GM20000 (cell line): ENCODE data around the gene DNAL1.

Experiments used
- DNase-seq: peaks from one replicate; pipeline ENCODE4 v3.0.0; 2012; ENCODE audit warnings: low spot score
- TF ChIP-seq, protein P1 (sequence below): IDR thresholded peaks from 2 replicates; pipeline ENCODE4 v1.5.1; 2012; ENCODE audit warnings: mild to moderate bottlenecking, control low read depth; ENCODE audit errors: extremely low read depth, missing control alignments

Gene DNAL1

DNA sequence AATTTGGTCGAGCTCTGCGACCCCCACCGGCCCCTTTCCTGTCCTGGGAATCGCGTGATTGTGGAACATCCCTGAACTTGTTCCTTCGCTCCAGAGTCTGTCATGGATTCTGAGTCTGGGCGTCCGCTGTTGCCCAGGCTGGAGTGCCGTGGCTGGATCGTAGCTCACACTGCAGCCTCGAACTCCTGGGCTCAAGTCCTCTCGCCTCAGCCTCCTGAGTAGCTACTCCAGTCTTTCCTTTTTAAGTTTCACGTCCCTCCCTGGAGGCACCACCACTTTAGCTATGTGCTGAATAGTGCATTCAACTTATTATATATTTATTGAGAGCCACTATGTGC, 31.8 kb upstream of the DNAL1 start:
- DNase-seq: no peak
- TF ChIP-seq, protein P1, sequence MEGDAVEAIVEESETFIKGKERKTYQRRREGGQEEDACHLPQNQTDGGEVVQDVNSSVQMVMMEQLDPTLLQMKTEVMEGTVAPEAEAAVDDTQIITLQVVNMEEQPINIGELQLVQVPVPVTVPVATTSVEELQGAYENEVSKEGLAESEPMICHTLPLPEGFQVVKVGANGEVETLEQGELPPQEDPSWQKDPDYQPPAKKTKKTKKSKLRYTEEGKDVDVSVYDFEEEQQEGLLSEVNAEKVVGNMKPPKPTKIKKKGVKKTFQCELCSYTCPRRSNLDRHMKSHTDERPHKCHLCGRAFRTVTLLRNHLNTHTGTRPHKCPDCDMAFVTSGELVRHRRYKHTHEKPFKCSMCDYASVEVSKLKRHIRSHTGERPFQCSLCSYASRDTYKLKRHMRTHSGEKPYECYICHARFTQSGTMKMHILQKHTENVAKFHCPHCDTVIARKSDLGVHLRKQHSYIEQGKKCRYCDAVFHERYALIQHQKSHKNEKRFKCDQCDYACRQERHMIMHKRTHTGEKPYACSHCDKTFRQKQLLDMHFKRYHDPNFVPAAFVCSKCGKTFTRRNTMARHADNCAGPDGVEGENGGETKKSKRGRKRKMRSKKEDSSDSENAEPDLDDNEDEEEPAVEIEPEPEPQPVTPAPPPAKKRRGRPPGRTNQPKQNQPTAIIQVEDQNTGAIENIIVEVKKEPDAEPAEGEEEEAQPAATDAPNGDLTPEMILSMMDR: no peak

DNA sequence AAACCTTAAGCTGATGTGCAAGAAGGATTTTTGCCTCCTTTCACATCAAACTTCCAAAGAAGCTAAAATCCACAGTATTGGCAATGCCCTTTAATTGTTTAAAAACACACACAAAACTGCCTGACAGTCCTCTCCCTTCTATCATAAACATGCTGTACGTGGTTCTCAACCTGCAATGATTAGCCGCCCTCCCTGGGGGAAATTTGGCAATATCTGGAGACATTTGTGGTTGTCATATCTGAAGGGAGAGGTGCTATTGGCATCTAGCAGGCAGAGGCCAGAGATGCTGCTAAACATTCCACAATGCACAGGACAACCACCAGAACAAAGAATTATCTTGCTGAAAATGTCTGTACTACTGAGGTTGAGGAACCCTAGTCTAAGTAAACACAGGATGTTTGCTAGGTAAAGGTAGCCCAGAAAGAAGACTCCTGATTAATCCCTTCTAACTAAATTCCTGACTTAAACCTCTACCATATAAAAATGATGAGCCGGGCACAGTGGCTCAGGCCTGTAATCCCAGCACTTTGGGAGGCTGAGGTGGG, 31.3 kb upstream of the DNAL1 start:
- TF ChIP-seq, protein P1: no peak

DNA sequence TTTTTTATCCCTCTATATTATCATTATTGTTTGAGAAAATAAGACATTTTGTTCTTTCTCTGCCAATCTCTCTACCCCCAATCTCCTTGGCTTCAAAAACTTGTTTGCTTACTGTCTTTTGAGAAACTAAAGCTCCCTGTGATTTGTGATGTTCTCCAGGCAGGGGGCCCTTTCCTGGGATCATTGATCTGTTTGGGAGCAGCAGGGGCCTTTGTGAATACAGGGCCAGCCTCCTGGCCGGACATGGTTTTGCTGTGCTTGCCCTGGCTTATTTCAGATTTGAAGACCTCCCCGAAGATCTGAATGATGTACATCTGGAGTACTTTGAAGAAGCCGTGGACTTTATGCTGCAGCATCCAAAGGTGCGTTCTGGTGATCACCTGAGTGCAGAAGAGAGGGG, 28.0 kb upstream of the DNAL1 start:
- TF ChIP-seq, protein P1: no peak
- DNase-seq: no peak

More for the DNA sequence above, 31.3 kb upstream of the DNAL1 start:
- no peak for DNase-seq

DNA sequence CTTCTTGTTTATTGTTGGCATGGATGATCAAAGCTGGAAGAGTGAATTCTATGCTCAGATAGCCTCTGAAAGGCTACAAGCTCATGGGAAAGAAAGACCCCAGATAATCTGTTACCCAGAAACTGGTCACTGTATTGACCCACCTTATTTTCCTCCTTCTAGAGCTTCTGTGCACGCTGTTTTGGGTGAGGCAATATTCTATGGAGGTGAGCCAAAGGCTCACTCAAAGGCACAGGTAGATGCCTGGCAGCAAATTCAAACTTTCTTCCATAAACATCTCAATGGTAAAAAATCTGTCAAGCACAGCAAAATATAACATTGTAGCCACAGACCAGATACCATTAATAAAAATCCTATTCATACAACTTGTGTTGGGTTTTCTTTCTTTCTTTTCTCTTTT, 25.3 kb upstream of the DNAL1 start:
- no peak for DNase-seq
- TF ChIP-seq, protein P1: no peak

DNA sequence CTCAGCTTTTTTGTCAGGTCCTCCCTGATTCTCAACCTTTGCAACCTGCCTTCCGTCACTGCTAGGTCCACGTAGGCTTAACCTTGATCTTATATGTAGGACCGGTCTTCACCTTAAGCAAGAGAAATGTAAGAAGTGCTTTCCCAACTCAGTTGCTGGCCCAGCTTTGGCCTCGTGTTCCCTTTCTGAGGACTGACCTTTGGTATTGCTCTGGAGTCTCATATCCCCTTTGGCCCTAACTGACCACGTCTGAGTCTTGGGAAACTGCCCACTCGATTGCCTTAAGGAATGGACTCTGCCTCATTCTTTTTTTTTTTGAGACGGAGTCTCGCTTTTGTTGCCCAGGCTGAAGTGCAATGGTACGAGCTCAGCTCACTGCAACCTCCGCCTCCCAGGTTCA, 24.5 kb upstream of the DNAL1 start:
- TF ChIP-seq, protein P1: no peak
- no peak for DNase-seq

DNA sequence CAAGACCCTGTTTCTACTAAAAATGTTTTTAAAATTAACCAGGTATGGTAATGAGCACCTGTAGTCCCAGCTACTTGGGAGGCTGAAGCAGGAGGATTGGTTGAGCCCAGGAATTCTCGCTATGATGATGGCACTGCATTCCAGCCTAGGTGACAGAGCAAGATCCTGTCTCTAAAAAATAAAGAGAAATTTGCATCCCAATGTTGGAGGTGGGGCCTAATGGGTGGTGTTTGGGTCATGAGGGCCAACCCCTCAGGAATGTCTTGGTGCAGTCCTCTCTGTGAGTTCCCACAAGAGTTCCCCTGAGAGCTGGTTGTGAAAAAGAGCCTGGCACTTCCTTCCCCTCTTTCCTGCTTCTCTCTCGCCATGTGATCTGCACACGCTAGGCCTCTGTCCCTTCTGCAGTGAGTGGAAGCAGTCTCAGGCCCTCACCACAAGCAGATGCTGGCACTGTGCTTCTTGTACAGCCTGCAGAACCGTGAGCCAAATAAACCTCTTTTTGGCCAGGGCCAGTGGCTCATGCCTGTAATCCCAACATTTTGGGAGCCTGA, 21.2 kb upstream of the DNAL1 start:
- DNase-seq: no peak
- TF ChIP-seq, protein P1: no peak

DNA sequence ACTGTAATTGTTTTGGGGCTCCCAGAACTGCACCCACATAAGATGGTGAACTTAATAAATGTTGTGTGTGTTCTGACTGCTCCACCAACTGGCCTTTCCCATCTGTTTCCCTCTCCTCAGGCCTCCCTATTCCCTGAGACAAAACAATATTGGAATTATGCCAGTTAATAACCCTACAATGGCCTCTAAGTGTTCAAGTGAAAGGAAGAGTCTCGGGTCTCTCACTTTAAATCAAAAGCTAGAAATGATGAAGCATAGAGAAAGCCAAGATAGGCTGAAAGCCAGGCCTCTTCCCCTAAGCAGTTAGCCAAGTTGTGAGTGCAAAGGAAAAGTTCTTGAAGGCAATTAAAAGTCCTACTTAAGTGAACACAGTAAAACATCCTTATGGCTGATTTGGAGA, 19.1 kb upstream of the DNAL1 start:
- TF ChIP-seq, protein P1: no peak
- DNase-seq: no peak
